Measurements from ENCODE around the gene MRPL27.
A peak's percentile ranks its signal among the peaks of the same experiment; 100 is the strongest.
"Not testable (repeated sequence)": the region's sequence is repeated elsewhere in the genome, so short reads cannot be mapped to it uniquely, and the experiment has no call there.

The MRPL27 gene

GRCh38 chr17:50420419-50421112 is 47.6 kb upstream of the MRPL27 start:
- Histone ChIP-seq H4K20me1 (ENCODE audit: insufficient read depth, low read length) (no peaks in the 10 kb centered on the region), H3K36me3 (ENCODE audit: insufficient read depth, low read length) (no peaks in the 10 kb centered on the region), H3K4me3 (ENCODE audit: low read depth, low read length, poor library complexity, severe bottlenecking) (no peak overlapping the region), H2AFZ (ENCODE audit: low read length) (no peak overlapping the region), H3K27me3 (ENCODE audit: insufficient read depth, low read length) (no peaks in the 10 kb centered on the region), H3F3A (ENCODE audit: insufficient read depth, low read length) (no peaks in the 10 kb centered on the region), H3K9ac (ENCODE audit: low read length) (no peak overlapping the region), H3K4me2 (ENCODE audit: low read length) (peak overlapping the region; percentile 66; the same call in 1 of the 2 replicates), H3K9me3 (ENCODE audit: low read length) (no peaks in the 10 kb centered on the region), H3K4me1 (ENCODE audit: insufficient read depth, low read length, severe bottlenecking) (peaks cover 16% of the 10 kb centered on the region), H3K27ac (ENCODE audit: low read depth, low read length, poor library complexity, severe bottlenecking) (no peak overlapping the region), H3K79me2 (ENCODE audit: insufficient read depth, low read length) (no peaks in the 10 kb centered on the region), H3K9me2 (ENCODE audit: low read depth, low read length) (no peaks in the 10 kb centered on the region)
- TF ChIP-seq, protein P1, sequence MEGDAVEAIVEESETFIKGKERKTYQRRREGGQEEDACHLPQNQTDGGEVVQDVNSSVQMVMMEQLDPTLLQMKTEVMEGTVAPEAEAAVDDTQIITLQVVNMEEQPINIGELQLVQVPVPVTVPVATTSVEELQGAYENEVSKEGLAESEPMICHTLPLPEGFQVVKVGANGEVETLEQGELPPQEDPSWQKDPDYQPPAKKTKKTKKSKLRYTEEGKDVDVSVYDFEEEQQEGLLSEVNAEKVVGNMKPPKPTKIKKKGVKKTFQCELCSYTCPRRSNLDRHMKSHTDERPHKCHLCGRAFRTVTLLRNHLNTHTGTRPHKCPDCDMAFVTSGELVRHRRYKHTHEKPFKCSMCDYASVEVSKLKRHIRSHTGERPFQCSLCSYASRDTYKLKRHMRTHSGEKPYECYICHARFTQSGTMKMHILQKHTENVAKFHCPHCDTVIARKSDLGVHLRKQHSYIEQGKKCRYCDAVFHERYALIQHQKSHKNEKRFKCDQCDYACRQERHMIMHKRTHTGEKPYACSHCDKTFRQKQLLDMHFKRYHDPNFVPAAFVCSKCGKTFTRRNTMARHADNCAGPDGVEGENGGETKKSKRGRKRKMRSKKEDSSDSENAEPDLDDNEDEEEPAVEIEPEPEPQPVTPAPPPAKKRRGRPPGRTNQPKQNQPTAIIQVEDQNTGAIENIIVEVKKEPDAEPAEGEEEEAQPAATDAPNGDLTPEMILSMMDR (IDR thresholded peaks at IDR 0.05; ENCODE audit: low read length): no peak
- no peak for TF ChIP-seq EZH2 (IDR thresholded peaks at IDR 0.05; ENCODE audit: borderline replicate concordance, low read length)

DNA sequence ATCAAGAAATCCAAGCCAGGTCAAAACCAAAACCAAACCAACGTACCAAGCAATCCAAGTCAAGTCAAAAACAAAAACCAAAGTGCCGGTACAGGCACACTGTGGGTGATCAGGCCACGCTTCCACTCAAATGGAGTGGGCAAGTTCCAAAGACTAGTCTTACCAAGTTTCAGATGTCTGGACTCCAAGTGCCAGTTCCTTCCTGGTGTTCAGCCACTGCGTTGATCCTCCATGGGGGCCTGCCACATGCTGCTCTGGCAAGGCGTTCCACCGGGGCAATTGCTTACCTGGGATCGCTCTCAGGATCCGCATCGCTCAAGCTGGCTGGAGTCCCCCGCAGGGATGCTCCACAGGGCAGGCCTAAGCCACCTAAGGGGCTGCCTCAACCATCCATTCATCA is 46.6 kb upstream of the MRPL27 start:
- H2AFZ ChIP-seq (ENCODE audit: low read length); H3K36me3 ChIP-seq (ENCODE audit: insufficient read depth, low read length); H3K27ac ChIP-seq (ENCODE audit: low read depth, low read length, poor library complexity, severe bottlenecking); H3F3A ChIP-seq (ENCODE audit: insufficient read depth, low read length); H3K4me2 ChIP-seq (ENCODE audit: low read length); H3K9ac ChIP-seq (ENCODE audit: low read length); H4K20me1 ChIP-seq (ENCODE audit: insufficient read depth, low read length); H3K9me2 ChIP-seq (ENCODE audit: low read depth, low read length); H3K79me2 ChIP-seq (ENCODE audit: insufficient read depth, low read length); H3K4me3 ChIP-seq (ENCODE audit: low read depth, low read length, poor library complexity, severe bottlenecking); H3K9me3 ChIP-seq (ENCODE audit: low read length); H3K27me3 ChIP-seq (ENCODE audit: insufficient read depth, low read length): not testable (repeated sequence)
- peaks cover 11% of the 10 kb centered on the region for H3K4me1 ChIP-seq (ENCODE audit: insufficient read depth, low read length, severe bottlenecking)

- H2AFZ ChIP-seq (ENCODE audit: low read length): no peak overlapping the region
- H3K27me3 ChIP-seq (ENCODE audit: insufficient read depth, low read length): no peaks in the 10 kb centered on the region
- H3K9ac ChIP-seq (ENCODE audit: low read length): no peak overlapping the region
- TF ChIP-seq, protein P1 (IDR thresholded peaks at IDR 0.05; ENCODE audit: low read length): no peak
- TF ChIP-seq EZH2 (IDR thresholded peaks at IDR 0.05; ENCODE audit: borderline replicate concordance, low read length): no peak
- no peaks in the 10 kb centered on the region for H4K20me1 ChIP-seq (ENCODE audit: insufficient read depth, low read length)
- no peak overlapping the region for H3K4me3 ChIP-seq (ENCODE audit: low read depth, low read length, poor library complexity, severe bottlenecking)
- no peak overlapping the region for H3K27ac ChIP-seq (ENCODE audit: low read depth, low read length, poor library complexity, severe bottlenecking)
- no peaks in the 10 kb centered on the region for H3F3A ChIP-seq (ENCODE audit: insufficient read depth, low read length)
- H3K4me2 ChIP-seq (ENCODE audit: low read length): no peak overlapping the region
- no peaks in the 10 kb centered on the region for H3K79me2 ChIP-seq (ENCODE audit: insufficient read depth, low read length)
- no peaks in the 10 kb centered on the region for H3K9me3 ChIP-seq (ENCODE audit: low read length)
- no peaks in the 10 kb centered on the region for H3K36me3 ChIP-seq (ENCODE audit: insufficient read depth, low read length)
- no peaks in the 10 kb centered on the region for H3K4me1 ChIP-seq (ENCODE audit: insufficient read depth, low read length, severe bottlenecking)
- H3K9me2 ChIP-seq (ENCODE audit: low read depth, low read length): no peaks in the 10 kb centered on the region
Measured at GRCh38 chr17:50414808-50415207, 41.8 kb upstream of the MRPL27 start.

DNA sequence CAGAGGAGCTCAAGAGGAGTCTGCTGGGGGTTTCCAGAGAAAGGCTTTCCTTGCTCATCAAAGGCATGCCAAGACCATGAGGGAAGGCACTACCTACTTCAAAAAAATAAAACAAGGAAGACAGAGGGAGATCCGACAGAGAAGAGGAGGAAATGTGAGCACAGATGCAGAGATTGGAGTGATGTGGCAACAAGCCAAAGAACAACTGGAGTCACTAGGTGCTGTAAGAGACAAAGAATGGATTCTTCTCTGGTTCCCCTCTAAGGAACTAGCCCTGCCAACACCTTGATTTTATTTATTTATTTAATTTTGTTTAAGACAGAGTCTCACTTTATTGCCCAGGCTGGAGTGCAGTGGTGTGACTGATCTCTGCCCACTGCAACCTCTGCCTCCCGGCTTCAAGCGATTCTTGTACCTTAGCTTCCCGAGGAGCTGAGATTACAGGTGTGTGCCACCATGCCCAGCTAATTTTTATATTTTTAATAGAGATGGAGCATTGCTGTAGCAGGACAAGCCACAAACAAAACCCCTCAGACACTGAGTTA is 39.3 kb upstream of the MRPL27 start:
- H3F3A ChIP-seq (ENCODE audit: insufficient read depth, low read length): no peaks in the 10 kb centered on the region
- H2AFZ ChIP-seq (ENCODE audit: low read length): no peak overlapping the region
- H3K9ac ChIP-seq (ENCODE audit: low read length): no peak overlapping the region
- no peaks in the 10 kb centered on the region for H3K4me1 ChIP-seq (ENCODE audit: insufficient read depth, low read length, severe bottlenecking)
- no peak overlapping the region for H3K4me3 ChIP-seq (ENCODE audit: low read depth, low read length, poor library complexity, severe bottlenecking)
- H3K9me3 ChIP-seq (ENCODE audit: low read length): no peaks in the 10 kb centered on the region
- no peaks in the 10 kb centered on the region for H4K20me1 ChIP-seq (ENCODE audit: insufficient read depth, low read length)
- no peaks in the 10 kb centered on the region for H3K36me3 ChIP-seq (ENCODE audit: insufficient read depth, low read length)
- H3K27me3 ChIP-seq (ENCODE audit: insufficient read depth, low read length): no peaks in the 10 kb centered on the region
- no peaks in the 10 kb centered on the region for H3K79me2 ChIP-seq (ENCODE audit: insufficient read depth, low read length)
- H3K4me2 ChIP-seq (ENCODE audit: low read length): no peak overlapping the region
- no peak overlapping the region for H3K27ac ChIP-seq (ENCODE audit: low read depth, low read length, poor library complexity, severe bottlenecking)
- TF ChIP-seq, protein P1 (IDR thresholded peaks at IDR 0.05; ENCODE audit: low read length): no peak
- no peak for TF ChIP-seq EZH2 (IDR thresholded peaks at IDR 0.05; ENCODE audit: borderline replicate concordance, low read length)
- H3K9me2 ChIP-seq (ENCODE audit: low read depth, low read length): no peaks in the 10 kb centered on the region

Data from OCI-LY1 (cell line).